ENCODE data around the gene SNRK.

SNRK gene

DNA sequence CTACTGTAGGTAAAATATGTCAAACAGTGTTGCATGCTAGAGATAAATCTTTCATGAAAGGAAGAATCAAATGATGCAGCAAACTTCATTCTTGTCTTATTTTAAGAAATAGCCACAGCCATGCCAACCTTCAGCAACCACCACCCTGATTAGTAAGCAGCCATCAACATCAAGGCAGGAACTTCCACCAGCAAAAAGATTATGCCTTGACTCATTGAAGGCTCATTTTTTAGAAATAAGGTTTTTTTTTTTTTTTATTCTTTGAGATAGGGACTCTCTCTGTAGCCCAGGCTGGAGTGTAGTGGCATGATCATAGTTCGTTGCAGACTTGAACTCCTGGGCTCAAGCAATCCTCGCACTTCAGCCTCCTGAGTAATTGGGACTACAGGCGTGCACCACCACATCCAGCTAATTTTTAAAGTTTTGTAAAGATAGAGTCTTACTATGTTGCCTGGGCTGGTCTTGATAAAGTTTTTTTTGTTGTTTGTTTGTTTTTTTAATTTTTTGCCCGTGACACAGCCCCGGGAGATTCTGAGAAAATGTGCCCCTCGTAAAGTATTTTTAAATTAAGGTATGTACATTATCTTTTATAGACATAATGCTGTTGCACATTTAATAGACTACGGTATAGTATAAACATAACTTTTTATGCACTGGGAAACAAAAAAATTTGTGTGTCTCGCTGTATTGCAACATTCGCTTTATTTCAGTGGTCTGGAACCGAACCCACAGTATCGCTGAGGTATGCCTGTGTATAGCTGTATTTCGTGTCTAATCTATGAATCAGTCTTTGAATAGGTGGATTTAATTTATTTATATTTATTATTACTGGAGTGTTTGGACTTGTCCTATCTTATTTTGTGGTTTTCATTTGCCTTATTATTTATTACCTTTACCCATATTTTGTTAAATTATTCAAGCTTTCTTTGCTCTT, 23.3 kb downstream of the SNRK start:
- DNase-seq, result no peak

DNA sequence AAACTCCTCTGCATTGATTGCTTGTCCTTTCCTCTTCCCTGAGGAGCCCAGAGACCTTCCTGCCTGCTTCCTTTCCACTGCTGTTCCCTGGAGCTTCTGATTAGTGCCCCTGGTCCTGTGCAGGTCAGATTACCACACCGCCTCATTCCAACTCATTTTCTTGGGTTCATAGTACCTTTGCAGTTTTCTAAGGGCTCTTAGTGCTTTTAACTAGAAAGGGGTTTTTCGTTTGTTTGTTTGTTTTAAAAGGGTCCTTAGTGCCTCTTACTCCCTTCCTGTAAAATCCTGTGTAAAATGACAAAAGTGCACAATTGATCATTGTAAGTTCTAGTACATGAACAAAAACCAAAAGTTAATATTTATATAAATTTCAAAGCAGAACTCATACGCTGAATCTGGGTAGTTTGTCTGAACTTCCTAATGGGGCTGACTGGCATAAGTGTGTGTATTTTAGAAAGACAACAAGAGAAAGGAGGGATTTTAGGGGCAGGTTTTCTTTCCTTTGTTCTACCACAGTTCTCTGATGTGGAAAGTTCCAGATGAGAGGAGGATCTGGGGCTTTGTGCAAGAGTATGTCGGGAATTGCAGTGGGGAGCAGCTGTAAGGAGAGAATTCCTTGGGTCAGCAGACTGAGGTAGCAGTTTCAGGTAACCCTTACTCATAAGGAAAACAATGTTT, 30.6 kb downstream of the SNRK start:
- no peak for DNase-seq

DNA sequence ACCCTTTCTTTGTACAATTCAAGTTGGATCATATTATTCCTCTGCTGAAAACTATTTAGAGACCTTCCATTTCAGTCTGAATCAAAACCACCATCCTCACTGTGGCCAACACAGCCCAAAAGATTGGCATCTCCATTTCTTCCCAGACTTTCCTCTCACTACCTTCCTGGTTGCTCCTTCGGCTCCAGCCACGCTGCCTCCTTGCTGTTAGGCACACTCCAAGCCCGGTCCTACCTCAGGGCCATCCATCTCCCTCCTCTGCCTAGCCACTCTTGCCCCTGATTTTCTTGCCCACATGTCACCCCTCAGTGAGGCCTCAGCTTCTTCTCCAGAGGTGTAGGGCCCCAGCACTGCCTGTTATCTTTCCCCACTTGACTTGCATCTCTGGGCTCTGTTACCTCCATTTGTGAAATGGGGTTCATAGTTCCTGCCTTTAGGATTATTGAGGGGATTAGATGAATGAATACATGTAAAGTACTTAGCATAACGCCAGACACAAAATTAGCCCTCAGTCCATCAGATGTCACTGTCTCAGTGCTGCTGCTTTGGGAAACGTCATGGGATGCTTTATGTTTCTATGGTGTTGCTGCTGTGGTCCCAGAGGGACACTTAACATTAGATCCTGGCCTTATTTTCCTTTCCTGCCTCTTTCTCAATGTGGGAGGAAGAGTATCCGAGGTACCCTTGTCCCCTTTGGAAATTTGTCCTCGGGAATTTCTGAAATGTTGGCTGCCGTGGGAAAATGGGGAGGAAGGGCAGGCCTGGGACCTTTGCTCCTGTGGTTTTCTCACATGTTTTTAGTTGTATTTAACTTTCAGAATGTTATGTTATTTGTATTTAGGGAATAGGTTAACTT, 31.3 kb downstream of the SNRK start:
- no peak for DNase-seq

DNA sequence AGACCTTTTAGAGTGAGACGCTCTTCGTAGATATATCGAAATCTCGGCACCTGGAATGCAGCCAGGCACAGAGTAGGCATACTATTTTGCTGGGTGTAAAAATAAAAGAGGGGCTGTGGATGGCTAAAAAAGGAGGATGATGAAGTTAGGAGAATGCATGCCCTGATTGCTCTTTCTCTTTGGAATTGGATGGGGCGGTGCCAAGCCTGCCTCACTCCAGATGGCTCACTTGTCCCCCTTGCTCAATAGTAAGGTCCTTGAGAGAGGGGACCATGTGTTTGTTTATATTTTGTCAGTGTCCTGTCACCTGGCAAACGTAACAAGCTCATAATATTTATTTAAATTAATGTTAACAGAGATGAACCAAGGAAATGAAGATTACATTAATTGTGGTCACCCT, 33.0 kb downstream of the SNRK start:
- no peak for DNase-seq

DNA sequence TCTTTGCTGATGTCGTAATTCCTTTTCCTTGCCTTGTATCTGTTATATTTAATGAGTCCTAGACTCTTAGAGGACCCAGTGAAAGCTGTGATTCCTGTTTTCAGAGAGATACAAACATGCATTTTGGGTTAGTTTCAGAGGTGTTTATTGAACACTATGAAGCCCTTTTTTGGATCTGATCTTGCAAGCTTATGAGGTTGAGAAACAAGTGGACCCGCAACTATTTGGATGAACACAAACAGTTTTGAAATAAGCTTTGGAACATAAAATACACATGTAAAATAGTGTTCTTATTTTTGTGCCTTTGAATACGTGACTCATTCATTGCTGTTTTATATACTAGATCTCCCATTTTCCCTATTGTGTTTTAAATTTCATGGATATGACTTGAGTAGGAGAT, 33.5 kb downstream of the SNRK start:
- no peak for DNase-seq

DNA sequence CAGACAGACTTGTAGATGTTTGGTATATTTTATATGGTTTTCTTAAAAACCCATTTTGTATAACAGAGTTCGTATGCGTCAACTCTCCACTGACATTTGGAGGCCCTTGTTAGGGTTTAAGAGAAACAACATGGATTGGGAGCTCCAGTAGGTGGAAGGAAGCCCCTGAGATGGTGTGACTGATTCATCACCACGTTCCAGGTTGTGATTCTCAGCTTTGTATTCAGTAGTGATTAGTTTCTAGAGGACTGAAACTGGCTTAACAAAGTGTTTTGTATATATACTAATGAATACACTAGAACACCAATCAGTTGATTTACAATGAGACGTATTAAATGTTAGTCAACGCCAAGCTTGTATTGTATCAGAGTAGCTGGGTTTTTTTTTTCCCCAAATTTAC, 33.9 kb downstream of the SNRK start:
- no peak for DNase-seq

DNA sequence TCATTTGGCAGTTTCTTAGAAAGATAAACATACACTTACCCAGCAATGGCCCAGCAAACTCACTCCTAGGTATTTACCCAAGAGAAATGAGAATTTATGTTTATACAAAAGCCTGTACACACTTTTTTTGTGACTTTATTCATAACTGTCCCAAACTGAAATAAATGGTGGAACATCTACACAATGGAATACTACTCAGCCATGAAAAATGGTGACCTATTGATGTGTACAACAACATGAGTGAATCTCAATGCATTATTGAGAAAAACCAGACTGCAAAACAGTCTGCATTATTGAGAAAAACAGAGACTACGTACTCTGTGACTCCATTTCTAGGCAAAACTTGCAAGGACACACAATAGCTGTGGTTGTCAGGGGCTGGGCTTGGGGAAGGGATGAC, 37.2 kb downstream of the SNRK start:
- no peak for DNase-seq

DNA sequence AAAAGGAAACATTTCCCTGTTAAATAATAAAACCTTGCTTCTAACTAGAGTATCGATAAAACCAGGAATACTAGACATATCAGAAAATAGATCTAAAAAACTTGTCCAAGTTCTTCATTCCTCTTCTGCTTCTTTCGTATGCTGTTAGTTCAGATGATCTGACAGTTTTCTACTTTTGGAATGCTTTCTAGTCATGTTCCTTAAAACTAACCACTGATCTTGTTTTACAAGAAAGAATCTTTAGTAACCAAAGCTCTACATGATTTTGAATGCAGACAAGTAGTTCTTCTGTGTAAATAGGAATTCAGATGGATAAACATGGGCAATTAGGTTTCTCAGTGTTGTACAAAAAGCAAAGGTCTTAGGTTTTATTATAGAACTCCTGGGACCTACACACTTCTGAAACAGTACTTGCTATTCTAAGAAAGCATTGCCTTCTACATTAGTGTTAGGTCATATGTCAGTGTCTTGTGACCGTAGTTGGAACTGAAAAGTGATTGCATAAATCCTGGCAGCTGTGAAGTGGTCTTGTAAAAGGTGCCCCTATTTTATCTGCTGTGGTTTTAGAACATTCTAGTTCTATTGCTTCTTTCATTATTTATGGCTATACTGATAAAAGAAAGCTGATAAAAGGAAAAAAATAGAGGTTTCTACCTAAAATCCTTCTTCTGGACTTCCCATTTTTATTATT, 40.7 kb downstream of the SNRK start:
- no peak for DNase-seq

DNA sequence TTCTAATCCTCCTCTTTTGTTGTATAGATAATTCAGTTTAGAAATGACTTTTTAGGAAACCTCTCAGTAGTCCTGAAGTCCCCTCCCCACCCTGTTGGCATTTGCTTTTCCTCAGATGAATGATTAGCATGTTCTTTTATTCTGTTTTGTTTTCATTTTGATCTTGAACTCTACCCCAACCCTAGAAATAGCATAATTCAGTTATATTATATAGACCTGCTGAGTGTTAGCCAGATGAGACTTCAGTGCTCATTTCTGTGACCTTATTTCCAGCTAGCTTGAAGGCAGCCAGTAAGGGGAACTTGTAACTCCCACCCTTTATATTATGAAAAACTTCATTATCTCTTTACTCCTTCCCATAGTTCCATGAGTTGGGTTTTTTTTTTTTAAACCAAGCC, 41.2 kb downstream of the SNRK start:
- DNase-seq, result no peak

DNA sequence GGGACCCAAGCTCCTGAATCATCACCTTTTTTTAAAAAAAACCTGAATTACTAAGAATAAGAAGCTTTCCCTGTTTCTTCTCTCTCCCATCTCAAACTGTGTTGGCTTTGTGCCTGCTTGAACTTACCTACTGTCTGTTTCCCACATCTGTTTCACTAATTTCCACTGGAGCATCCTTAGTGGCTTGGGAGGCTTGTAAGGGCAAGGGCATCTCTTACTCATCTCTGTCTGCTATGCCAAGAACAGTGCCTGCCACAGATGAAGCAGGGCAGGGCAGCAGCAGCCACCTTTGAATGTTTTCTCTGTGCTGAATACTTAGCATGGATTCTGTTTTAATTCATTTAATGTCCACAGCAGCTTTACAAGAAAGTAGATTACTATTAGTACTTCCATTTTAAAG, 42.3 kb downstream of the SNRK start:
- DNase-seq, result no peak

DNA sequence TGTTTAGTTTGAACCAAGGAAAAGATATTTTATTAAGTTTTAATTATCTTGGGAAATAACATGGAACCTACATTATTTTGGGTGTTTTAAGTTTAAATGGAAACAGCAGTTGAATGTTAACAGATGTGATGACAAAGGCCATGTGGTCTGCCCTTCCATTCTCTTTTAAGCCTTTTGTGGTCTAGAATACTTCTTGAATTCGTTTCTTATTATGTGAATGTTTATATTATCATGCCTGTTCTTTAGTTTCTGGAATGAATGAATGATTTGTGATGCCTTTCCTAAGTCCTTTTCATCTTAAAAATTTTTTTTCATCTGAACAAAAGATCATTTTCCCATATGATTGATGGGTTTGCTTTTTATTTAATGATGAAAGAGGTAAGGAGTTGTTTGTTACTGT, 44.6 kb downstream of the SNRK start:
- DNase-seq, result no peak

DNA sequence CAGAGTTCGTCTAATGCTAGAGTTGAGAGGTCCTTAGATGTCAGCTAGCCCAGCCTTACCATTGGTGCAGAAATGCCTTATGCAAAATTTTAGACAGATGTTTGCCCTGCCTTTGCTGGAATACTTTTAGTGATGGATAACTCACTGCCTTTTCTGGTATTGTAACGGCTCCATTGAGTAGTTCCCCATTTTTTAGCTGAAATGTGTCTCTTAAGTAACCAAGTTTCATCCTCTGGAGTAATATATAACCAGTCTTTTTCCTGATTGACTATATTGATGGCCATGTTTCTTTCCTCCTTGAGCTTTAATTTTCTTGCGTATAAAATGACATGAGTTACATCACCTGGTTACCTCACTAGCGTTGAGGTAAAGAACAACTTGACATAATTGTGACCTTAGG, 45.0 kb downstream of the SNRK start:
- no peak for DNase-seq

DNA sequence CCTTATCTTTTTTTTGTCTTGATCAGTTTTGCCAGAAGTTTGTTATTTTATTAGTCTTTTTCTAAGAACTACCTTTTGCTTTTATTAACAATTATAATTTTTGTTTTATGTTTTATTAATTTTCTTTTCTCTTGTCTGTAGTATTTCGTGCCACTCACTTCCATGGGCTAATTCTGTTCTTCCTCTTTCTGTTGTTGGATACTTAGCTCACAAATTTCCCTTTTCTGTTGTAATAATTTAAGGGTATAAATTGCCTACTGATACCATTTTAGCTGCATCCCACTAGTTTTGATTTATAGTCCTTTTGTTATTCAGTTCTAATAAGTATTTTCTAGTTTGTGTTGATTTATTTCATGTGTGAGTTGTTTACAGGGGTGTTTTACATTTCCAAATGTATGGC, 48.6 kb downstream of the SNRK start:
- no peak for DNase-seq

DNA sequence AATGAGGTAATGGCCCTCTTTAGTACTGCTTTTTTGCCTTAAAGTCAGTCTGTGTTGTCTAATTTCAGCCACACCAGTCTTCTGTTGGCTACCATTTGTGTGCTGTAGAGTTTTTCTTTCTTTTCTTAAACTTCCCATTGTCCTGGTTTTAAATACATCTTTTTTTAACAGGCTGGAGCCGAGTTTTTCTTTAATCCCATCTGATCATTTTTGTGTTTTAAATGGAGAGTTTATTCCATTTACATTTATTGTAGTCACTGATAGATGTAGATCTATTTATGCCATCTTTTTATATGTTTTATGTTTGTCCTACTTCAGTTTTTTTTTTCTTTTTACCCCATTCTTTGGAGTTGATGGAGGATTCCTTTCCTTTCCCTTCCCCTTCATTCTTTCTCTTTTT, 49.5 kb downstream of the SNRK start:
- DNase-seq, result no peak

DNA sequence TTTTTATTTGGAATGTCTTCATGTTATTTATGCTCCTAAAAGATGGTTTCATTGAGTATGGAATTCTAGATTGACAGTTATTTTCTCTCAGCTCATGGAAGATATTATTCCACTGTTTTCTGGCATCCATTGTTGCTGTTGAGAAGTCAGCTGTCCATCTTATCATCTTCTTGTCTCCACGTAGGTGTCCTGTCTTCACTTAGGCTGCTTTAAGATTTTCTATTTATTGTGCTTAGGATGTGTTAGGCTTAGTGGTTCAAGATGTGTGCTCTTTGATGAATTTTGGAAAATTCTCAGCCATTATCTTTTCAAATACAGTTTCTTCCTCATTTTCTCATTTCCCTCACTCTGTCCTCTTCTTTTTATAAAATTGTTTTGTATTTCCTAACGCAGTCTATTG, 52.0 kb downstream of the SNRK start:
- DNase-seq, result no peak

DNA sequence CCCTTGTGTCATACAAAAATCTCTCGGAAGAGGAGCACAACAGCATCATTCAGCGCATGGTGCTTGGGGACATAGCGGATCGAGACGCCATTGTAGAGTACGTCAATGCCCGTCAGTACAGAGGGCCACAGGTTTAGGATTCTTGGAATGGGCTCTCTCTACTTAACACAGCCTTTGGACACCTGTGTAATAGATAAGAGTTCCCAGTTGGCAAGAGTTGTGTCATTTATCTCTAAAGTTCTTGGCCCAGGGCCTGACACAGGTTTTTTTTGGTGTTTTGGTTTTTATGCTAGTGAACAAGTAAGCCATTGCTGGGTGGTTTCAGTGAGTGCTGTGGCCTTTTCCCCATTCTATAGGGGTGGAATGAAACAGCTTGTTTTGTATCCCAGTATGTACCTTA, 54.1 kb downstream of the SNRK start:
- no peak for DNase-seq

DNA sequence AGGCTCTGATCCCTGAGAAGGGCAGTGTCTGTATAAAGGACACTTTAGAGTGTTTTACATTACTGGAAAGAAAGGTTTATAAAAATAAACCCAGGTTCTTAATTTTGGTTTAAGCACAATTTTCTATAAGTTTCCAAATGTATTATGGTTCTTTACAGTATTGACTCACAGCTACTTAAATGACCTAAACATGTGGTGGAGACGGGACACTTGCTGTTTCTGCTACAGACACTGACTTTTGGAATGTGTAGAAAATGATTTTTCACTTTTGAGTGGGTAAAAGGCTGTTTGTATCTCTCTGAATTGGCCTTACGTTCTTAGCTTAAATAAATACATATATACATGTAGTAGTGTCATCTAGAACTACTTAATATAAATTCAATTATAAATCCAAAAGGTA, 55.4 kb downstream of the SNRK start:
- DNase-seq, result no peak

DNA sequence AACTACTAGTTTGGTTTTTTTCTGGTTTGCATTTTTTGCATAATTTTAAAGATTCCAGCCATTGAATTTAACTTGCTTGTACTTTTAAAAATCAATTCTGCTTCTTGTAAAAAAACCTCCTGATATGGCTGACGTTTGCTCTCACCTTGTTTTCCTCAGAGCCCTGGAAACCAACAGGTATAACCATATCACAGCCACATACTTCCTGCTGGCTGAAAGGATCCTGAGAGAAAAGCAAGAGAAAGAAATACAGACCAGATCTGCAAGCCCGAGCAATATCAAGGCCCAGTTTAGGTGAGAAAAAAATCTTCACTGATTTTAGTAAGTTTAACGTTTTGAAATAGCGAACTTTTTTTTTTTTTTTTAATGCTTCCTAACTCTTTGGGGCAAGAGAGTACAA, 56.8 kb downstream of the SNRK start:
- DNase-seq, result no peak

DNA sequence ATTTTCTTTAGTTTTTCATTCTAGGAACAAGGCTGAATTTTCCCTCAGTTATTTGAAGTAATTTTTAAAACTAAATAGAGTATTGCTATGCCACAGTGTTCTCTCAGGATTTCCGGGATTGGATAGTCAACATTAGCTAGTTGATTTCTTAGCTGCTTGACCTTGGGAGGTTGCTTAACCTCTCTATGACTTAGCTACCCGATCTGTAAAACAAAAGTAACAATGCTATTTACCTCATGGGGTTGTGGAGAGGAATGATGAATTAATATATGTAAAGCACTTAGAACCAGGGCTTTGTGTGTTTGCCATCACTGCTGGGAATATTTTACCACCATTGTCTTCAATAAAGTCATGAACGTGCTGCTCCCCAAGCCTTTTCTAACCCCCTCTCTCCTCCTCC, 57.5 kb downstream of the SNRK start:
- DNase-seq, result no peak

DNA sequence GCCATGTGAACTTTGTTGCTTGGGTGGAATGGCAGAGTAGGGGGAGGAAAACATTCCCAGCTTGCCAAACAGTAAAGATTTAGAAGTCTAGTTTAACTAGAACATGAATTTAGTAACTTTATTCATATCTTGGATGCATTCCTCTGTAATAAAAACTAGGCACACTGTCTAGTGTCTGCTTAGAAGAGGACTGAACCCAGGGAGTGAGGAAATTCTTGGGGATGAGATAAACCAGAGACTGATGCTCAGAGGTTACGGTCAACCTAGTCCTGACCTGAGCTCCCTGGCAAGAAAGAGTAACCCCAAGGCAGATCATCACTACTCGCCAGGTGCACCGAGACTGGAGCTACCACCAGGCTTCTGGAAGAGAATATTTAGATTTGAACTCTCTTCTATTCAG, 58.2 kb downstream of the SNRK start:
- DNase-seq, result no peak

DNA sequence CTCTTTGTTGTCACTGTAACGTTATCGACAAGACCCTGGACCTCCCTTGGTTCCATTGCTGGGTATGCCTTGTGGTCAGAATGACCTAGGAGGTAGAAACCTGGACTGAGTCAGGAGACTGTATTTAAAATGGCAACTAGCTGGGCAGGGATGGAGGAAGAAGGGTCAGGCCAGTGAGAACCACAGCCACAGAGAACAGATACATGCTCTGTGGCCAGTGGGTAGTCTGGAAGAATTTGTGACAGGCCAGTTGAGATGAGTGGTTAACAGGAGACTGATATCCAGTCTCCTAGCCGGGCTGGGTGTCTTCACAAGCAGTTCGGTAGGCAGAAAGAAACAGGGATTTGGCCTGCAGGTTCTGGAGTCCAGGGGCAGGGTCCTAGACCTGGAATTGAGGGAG, 58.9 kb downstream of the SNRK start:
- DNase-seq, result no peak

DNA sequence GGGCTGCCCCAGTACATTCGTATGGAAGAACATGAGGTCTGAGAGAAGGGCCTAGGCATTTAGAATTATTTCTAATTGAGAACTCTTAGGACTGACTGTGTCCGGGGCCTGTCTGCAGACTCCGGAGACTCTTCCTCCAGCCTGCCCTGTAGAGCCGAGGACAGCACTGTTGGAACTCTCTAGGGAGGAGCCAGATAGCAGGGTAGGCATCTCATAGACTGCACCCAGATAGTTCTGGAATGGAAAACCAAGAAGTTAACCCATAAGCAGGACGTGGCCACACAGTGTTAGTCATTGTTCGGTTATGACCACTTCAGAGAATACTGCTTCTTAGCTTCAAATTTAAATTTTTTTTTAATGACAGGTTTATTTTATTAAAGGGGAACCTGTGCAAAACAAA, 59.5 kb downstream of the SNRK start:
- no peak for DNase-seq
